B cell (primary cell): Measurements from ENCODE around the gene TMEM266. TPM values are rescaled to one million over a fixed set of nuclear protein-coding genes. Genes with fewer than 3 reads are reported as not detected.

Source experiments
- ATAC-seq: fragments of 200-7000 bp; cut with Tn5 transposase; one replicate; pipeline ENCODE4 v1.10.0; 2021; ENCODE audit warnings: low read depth, mild to moderate bottlenecking, moderate number of reproducible peaks, moderate library complexity
- CTCF ChIA-PET: fragments of 350-600 bp; sonication (Branson Sonifier 250); formaldehyde crosslinking; loops from one replicate; lab custom pipeline; 2021; ENCODE audit warnings: antibody characterized with exemption, inconsistent platforms; lab: Charles Lee
- POLR2A ChIA-PET: fragments of 350-600 bp; sonication (Branson Sonifier 250); formaldehyde crosslinking; loops from one replicate; lab custom pipeline; 2021; ENCODE audit warnings: antibody characterized with exemption; lab: Charles Lee
- DNase-seq: peaks from one replicate; pipeline ENCODE4 v3.0.0; 2013
- H2AFZ ChIP-seq: 2 replicates; pipeline ENCODE4 v1.6.1; 2012; ENCODE audit warnings: mild to moderate bottlenecking, low read depth, low read length; ENCODE audit not compliant: insufficient read depth, poor library complexity, severe bottlenecking
- H3K27ac ChIP-seq, 2 donors: 1 replicate in 1 of 2; 2 replicates in 1 of 2; pipeline ENCODE4 v1.5.1; 2012 to 2013; ENCODE audit warnings: low read length in 2 of 2, mild to moderate bottlenecking in 2 of 2, moderate library complexity in 1 of 2
- H3K27me3 ChIP-seq, 4 experiments: fragments of 200-600 bp in 1 of 4; sonication (generic) in 1 of 4; replicated peaks in 1 of 4; 1 replicate in 2 of 4; 2 replicates in 2 of 4; pipeline versions ENCODE4 v1.6.1 to v1.7.0; 2013 to 2016; ENCODE audit warnings: low read length in 3 of 4, mild to moderate bottlenecking in 2 of 4, mixed read lengths in 1 of 4, moderate library complexity in 1 of 4; ENCODE audit not compliant: insufficient read depth in 4 of 4, control insufficient read depth in 3 of 4; ENCODE audit errors: control extremely low read depth in 1 of 4
- H3K36me3 ChIP-seq, 2 experiments: replicated peaks in 1 of 2; 1 replicate in 1 of 2; 2 replicates in 1 of 2; pipeline versions ENCODE4 v1.6.1 to v1.7.1; 2013; ENCODE audit warnings: low read length in 1 of 2; ENCODE audit not compliant: insufficient read depth in 2 of 2, control insufficient read depth in 1 of 2; ENCODE audit errors: control extremely low read depth in 1 of 2, extremely low read depth in 1 of 2
- H3K4me1 ChIP-seq, 2 donors: fragments of 200-600 bp in 1 of 2; sonication (generic) in 1 of 2; 1 replicate in 1 of 2; 2 replicates in 1 of 2; pipeline versions ENCODE4 v1.5.1 to v1.6.1; 2013 to 2017; ENCODE audit warnings: low read length in 2 of 2; ENCODE audit not compliant: control insufficient read depth in 2 of 2, insufficient read depth in 2 of 2
- H3K4me2 ChIP-seq: replicated peaks from 2 replicates; pipeline ENCODE3; 2012; ENCODE audit warnings: mild to moderate bottlenecking, low read depth, low read length; ENCODE audit not compliant: poor library complexity, severe bottlenecking
- H3K4me3 ChIP-seq, 5 experiments: fragments of 200-600 bp in 1 of 5; sonication (generic) in 1 of 5; 1 replicate in 3 of 5; 2 replicates in 2 of 5; pipeline versions ENCODE4 v1.5.1 to v1.7.0; 2011 to 2016; ENCODE audit warnings: low read length in 4 of 5, mild to moderate bottlenecking in 4 of 5, low read depth in 2 of 5, control low read depth in 1 of 5, moderate library complexity in 1 of 5; ENCODE audit not compliant: insufficient read depth in 1 of 5; ENCODE audit errors: control extremely low read depth in 1 of 5, extremely low read depth in 1 of 5
- H3K79me2 ChIP-seq: fragments of 200-600 bp; sonication (generic); one replicate; pipeline ENCODE4 v1.6.0; 2016; ENCODE audit warnings: low read length; ENCODE audit not compliant: control insufficient read depth, insufficient read depth
- H3K9ac ChIP-seq: fragments of 200-600 bp; sonication (generic); 2 replicates; pipeline ENCODE4 v1.6.1; 2017; ENCODE audit warnings: mild to moderate bottlenecking, low read length, moderate library complexity
- H3K9me3 ChIP-seq, 3 donors: one replicate each; pipeline versions ENCODE4 v1.6.1 to v1.7.1; 2013; ENCODE audit warnings: low read length in 2 of 3; ENCODE audit not compliant: control insufficient read depth in 2 of 3, insufficient read depth in 1 of 3; ENCODE audit errors: control extremely low read depth in 1 of 3
- H4K20me1 ChIP-seq: 2 replicates; pipeline ENCODE4 v1.6.0; 2012; ENCODE audit warnings: mild to moderate bottlenecking, low read length; ENCODE audit not compliant: insufficient read depth, control insufficient read depth, poor library complexity, severe bottlenecking
- H3K27ac Mint-ChIP-seq: one replicate; pipeline ENCODE4 v1.8.0; 2021; ENCODE audit warnings: mixed read lengths
- H3K27me3 Mint-ChIP-seq: one replicate; pipeline ENCODE4 v1.8.0; 2021; ENCODE audit warnings: mixed read lengths
- H3K4me1 Mint-ChIP-seq: one replicate; pipeline ENCODE4 v1.8.0; 2021; ENCODE audit warnings: mixed read lengths
- H3K4me3 Mint-ChIP-seq: one replicate; pipeline ENCODE4 v1.8.0; 2021; ENCODE audit warnings: mixed read lengths
- H3K9me3 Mint-ChIP-seq: one replicate; pipeline ENCODE4 v1.8.0; 2022; ENCODE audit warnings: mixed read lengths; ENCODE audit not compliant: insufficient read depth
- EZH2 ChIP-seq: IDR thresholded peaks from 2 replicates; pipeline ENCODE4 v1.6.1; 2012; ENCODE audit warnings: borderline replicate concordance, low read depth, mild to moderate bottlenecking, moderate library complexity, low read length; ENCODE audit not compliant: insufficient read depth, poor library complexity, severe bottlenecking
- WGBS: methylation state at CpG from one replicate; pipeline ENCODE4 v1.1.5; 2013; ENCODE audit warnings: missing lambda C conversion rate; ENCODE audit not compliant: insufficient coverage; 5-methylcytosine and 5-hydroxymethylcytosine counted together
- intact Hi-C: fragments of 100-400 bp; cut with micrococcal nuclease; formaldehyde crosslinking; loops from one replicate; pipeline ENCODE4 v1.10.0; 2022
- polyA plus RNA-seq: library from polyadenylated mRNA; depleted of rRNA; stranded (reverse); fragments of >200 nt; gene quantifications from 2 replicates; pipeline ENCODE4 v1.2.3, GENCODE V29; 2012
- total RNA-seq, 2 donors: library from RNA; stranded (reverse); fragments of 120-200 nt in 1 of 2; gene quantifications; 1 replicate in 1 of 2; 2 replicates in 1 of 2; pipeline versions ENCODE4 v1.2.3 to v1.2.4, GENCODE V29; 2013 to 2022
- TF ChIP-seq, protein P1 (sequence below): fragments of 200-600 bp; IDR thresholded peaks from one replicate; pipeline ENCODE4 v1.8.0; 2022; ENCODE audit warnings: antibody characterized with exemption, mild to moderate bottlenecking

The TMEM266 gene
- total and polyA plus RNA-seq, 2 donors (not counting 1 experiment from before 2014, with no cell fraction given), result not detected

- Histone ChIP-seq H3K9ac (peak overlapping the region; percentile 30), H3K9me3 (no peaks in the 10 kb centered on the region), H3K4me3 (peak overlapping the region in 4 of 5 experiments; percentile 7 to 37 (median 17)), H3K27me3 (peaks cover 0 to 27% (median 19%) of the 10 kb centered on the region in 4 experiments), H3K4me2 (peak overlapping the region; percentile 63), H3K4me1 (peaks cover 33 to 35% of the 10 kb centered on the region in 2 donors), H3K36me3 (no peaks in the 10 kb centered on the region), H2AFZ (peak overlapping the region; percentile 14), H3K79me2 (no peaks in the 10 kb centered on the region), H4K20me1 (no peaks in the 10 kb centered on the region), H3K27ac (peak overlapping the region; percentile 54 to 83)
- no CpG with 5 or more reads among the region's 3 CpGs for WGBS
- ChIA-PET POLR2A (no interaction called here), CTCF (interaction anchor here (0.8 to 6.7 kb wide), 10 partner anchors 9 to 1735 kb away, joined by 3 to 97 read pairs (median 4); no protein-coding TSS in a partner anchor)
- peaks cover 36% of the 10 kb centered on the region for H3K4me1 Mint-ChIP-seq
- ATAC-seq (peak; percentile 82), DNase-seq (peak; percentile 81)
- peak overlapping the region; percentile 51 for H3K4me3 Mint-ChIP-seq
- peak overlapping the region; percentile 69 for H3K27ac Mint-ChIP-seq
- intact Hi-C loops, result loop anchor here (1.0 to 5.0 kb wide), 4 partner anchors 82 to 215 kb away; partner anchors contain the start of genes FBXO22 and UBE2Q2
- H3K9me3 Mint-ChIP-seq, result no peaks in the 10 kb centered on the region
- H3K27me3 Mint-ChIP-seq, result peaks cover 22% of the 10 kb centered on the region
- TF ChIP-seq, protein P1, sequence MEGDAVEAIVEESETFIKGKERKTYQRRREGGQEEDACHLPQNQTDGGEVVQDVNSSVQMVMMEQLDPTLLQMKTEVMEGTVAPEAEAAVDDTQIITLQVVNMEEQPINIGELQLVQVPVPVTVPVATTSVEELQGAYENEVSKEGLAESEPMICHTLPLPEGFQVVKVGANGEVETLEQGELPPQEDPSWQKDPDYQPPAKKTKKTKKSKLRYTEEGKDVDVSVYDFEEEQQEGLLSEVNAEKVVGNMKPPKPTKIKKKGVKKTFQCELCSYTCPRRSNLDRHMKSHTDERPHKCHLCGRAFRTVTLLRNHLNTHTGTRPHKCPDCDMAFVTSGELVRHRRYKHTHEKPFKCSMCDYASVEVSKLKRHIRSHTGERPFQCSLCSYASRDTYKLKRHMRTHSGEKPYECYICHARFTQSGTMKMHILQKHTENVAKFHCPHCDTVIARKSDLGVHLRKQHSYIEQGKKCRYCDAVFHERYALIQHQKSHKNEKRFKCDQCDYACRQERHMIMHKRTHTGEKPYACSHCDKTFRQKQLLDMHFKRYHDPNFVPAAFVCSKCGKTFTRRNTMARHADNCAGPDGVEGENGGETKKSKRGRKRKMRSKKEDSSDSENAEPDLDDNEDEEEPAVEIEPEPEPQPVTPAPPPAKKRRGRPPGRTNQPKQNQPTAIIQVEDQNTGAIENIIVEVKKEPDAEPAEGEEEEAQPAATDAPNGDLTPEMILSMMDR, result no peak
- TF ChIP-seq EZH2, result no peak
These were observed 2.9 kb upstream of the TMEM266 start for GRCh38 chr15:76056931-76057330.

- H2AFZ ChIP-seq, result no peak overlapping the region
- H3K36me3 ChIP-seq, result no peaks in the 10 kb centered on the region
- Mint-ChIP-seq H3K27me3 (peaks cover 26% of the 10 kb centered on the region), H3K9me3 (no peaks in the 10 kb centered on the region), H3K4me3 (peak overlapping the region; percentile 51), H3K4me1 (peaks cover 36% of the 10 kb centered on the region), H3K27ac (peak overlapping the region; percentile 69)
- CTCF ChIA-PET, result interaction anchor here (0.8 to 6.7 kb wide), 12 partner anchors 9 to 1735 kb away, joined by 3 to 97 read pairs (median 4); no protein-coding TSS in a partner anchor
- intact Hi-C loops, result loop anchor here (1.0 to 5.0 kb wide), 4 partner anchors 82 to 215 kb away; partner anchors contain the start of genes FBXO22 and UBE2Q2
- DNase-seq, result peak; percentile 73
- no CpG with 5 or more reads among the region's 7 CpGs for WGBS
- peak overlapping the region; percentile 30 for H3K9ac ChIP-seq
- H3K4me1 ChIP-seq, result peaks cover 33 to 35% of the 10 kb centered on the region in 2 donors
- H3K4me3 ChIP-seq, result peak overlapping the region in 4 of 5 experiments; percentile 7 to 37 (median 17)
- ATAC-seq, result peak; percentile 37
- peak overlapping the region; percentile 63 for H3K4me2 ChIP-seq
- H3K27me3 ChIP-seq, result peaks cover 0 to 31% (median 19%) of the 10 kb centered on the region in 4 experiments
- peak overlapping the region; percentile 54 to 83 for H3K27ac ChIP-seq
- H4K20me1 ChIP-seq, result no peaks in the 10 kb centered on the region
- POLR2A ChIA-PET, result no interaction called here
- H3K9me3 ChIP-seq, result no peaks in the 10 kb centered on the region
- H3K79me2 ChIP-seq, result no peaks in the 10 kb centered on the region
- TF ChIP-seq EZH2, result no peak
- TF ChIP-seq, protein P1, result peak; percentile 80
These were observed 2.3 kb upstream of the TMEM266 start for GRCh38 chr15:76057332-76058000.
